ENCODE measurements around the gene SHB.

Gene SHB

DNA sequence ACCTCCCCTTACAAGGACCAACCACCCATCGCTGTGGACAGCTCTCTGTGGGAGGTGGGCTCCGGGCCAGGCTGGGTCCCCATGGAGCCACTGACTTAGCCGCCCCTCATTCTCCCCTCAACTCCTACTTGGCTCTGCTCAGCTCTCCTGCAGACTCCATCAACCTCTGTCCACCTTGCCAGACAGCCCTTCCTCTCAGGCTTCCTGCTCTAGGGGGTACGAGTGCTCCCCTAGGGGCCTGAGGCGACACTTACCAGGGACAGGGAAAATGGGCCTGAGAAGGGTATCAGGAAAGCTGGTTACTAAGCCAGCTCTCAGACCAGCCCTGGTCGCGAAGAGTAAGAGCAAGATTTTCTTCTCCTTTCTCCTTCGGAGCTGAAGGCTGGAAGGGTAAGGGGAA, 43.9 kb downstream of the SHB start:
- DNase-seq (ENCODE audit: low read depth in 3 of 3, low spot score in 1 of 3), result no peak

DNA sequence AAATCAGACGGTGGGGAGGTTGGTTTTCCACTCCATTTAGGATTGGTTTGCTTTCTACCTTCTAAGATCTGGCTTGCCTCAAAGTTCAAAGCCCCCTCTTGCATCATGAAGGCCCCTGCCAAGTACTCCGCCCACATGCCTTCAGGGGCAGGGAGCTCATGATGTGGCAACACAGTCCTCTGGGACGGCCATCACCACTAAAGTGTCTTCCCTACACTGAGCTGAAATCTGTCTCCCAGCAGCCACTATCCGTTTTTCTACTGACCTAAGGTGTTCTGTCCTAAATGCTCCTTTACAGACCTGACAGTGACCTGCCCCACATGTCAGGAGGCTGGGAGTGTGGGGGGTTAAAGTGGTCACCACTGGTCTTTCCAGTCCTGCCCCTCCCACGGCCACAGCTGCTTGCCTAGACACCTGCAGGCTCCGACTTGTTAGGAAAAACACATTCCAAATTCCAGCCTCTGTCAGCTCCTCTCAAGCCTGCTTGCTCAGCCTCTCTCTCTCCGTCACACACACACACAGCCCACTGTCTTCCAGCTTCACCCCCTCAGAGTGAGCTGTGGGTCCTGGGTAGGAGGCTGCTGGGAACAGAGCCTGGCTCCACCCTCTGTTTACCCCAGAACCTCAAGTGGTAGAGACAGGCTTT, 44.9 kb downstream of the SHB start:
- DNase-seq (ENCODE audit: low read depth in 3 of 3, low spot score in 1 of 3), result no peak

- DNase-seq (ENCODE audit: low read depth in 3 of 3, low spot score in 1 of 3), result no peak
These were observed 45.4 kb downstream of the SHB start for GRCh38 chr9:38023661-38024035.

- no peak for DNase-seq (ENCODE audit: low read depth in 3 of 3, low spot score in 1 of 3)
These were observed 46.0 kb downstream of the SHB start for GRCh38 chr9:38022995-38023394.

- no peak for DNase-seq (ENCODE audit: low read depth in 3 of 3, low spot score in 1 of 3)
These were observed 46.7 kb downstream of the SHB start for GRCh38 chr9:38022203-38022895.

DNA sequence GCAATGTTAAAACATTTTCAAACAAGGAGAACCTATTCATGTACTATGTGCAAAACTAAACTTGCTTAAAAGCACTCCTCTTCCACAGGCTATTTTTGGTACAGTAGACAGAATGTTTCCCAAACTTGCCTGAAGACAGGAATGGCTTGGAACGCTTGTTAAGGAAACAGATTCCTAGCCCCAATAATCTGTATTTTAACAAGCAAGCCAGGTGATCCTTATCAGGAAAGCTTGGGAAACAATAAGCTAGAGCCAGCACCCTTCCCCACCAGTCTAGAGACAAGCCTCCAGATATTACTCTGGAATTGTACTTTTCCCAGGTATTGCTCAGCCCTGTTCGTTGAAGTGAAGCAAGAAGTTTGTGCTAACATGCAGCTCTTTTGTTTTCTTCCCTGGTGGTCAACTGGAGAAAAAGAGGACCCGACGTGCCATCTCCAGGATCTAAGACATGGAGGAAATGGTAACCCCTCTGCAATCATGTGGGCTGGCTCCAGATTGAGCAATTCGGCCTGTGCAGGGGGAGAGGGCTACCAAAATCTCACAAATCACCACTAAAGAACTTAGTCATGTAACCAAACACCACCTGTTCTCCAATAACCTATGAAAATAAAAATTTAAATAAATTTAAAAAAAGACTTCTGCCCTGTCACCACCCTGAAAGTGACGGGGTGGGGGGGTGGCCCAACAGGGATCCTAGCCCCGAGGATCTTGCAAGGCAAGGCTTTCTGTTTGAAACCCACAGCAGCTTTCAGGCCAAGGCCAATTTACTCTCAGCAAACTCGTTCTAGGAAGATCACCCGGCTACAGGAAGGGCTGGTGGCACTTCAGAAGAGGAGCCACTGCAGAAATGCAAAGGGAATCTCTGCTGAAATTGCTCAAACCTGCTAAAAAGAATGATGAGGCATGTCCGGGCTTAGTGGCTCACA, 48.6 kb downstream of the SHB start:
- no peak for DNase-seq (ENCODE audit: low read depth in 3 of 3, low spot score in 1 of 3)

DNA sequence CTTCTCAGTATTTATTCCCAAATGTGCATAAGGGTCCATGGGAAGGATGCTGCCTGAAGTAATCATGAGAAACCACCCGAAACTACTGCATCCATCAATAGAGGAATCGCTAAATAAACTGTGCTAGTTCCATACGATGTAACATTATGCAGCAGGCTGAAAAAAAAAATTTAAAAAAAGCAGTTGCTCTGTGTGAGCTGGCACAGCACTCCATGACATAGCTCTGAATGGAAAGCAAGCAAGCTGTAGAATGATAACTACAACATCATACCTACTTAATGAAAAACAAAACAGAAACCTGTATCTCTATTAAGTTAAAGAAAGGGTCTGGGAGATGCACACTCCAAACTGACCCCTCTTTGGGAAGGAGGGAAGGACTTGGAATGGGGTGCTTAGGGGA, 49.3 kb downstream of the SHB start:
- no peak for DNase-seq (ENCODE audit: low read depth in 3 of 3, low spot score in 1 of 3)

DNA sequence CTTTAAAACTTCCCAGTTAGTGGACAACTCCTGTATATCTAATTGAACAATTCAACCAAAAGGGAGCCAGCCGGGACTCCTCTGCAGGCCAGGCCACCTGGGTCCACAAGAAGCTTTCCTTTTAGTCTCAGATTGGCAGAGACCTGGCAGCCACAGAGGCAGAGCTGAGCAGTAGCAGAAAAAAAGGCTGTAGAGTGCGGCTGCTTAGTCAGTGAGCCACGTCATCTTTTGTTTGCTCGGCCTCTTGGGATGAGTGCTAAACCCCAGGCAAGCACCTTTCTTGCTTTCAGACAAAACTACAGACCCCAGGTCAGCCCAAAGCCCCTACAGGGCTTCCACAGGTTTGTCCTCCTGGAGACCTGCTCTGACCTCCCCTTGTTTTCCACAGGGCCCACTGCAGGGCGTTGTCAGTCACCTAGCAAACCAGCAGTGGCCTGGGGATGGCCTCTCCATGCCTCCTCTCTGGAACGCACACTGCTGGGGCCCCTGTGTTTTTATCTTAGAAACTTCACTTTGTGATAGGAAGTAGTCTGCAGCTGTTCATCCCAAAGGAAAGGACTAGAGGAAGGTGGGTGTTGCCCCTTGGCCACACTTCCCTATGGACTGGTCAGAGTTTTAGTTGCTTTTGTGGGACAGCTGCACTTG, 49.9 kb downstream of the SHB start:
- DNase-seq (ENCODE audit: low read depth in 3 of 3, low spot score in 1 of 3), result no peak

GRCh38 chr9:38018241-38018957, 50.6 kb downstream of the SHB start:
- no peak for DNase-seq (ENCODE audit: low read depth in 3 of 3, low spot score in 1 of 3)

DNA sequence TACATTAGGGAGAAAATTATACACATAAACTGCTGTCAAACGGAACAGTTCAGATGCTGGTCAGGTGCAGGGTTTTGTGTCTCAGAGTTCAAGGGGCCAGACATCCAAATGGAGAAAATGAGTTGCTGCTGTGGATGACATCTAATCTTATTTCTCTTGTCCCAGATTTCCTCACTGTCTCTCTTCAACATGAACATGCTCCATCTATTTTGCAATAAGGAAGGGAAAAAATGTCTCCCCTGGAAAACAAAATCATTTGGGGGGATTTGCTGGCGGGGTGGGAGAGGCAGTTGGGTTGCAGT, 51.2 kb downstream of the SHB start:
- DNase-seq (ENCODE audit: low read depth in 3 of 3, low spot score in 1 of 3), result no peak

DNA sequence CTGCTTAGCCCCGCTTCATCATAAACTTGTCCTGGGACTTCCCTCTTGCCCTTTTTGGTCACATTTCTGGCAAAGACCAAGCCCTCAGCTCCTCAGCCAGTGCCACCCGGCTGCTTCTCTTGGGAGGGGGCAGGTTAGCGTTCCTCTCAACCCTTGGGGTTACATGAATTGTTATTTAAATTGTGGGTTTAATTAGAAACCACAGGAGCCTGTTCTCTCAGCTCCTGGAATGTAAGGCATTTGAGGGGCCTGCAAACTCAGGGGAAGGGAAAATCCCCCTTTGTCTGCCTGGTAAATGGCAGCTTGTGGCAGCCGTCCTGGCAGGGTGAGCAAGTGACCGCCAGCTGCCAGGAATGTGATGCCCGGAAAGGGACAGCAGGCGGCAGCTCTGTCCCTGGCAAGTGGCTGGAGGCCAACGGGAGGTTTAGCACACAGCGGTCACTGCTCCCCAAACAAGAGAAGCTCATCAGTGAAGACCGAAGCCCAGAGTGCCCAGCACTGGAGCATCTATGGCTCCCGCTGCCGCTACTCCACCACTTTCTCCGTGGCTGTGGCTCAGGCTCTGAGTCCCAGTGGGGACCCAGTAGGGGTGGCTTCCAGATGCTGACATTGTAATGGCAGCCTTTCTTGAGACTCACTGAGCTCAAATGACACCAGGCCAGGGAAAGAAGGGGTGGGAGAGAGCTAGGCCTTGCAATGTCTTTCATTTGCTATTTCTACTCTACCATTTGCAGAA, 51.7 kb downstream of the SHB start:
- no peak for DNase-seq (ENCODE audit: low read depth in 3 of 3, low spot score in 1 of 3)

GRCh38 chr9:38016375-38017135, 52.5 kb downstream of the SHB start:
- no peak for DNase-seq (ENCODE audit: low read depth in 3 of 3, low spot score in 1 of 3)

DNA sequence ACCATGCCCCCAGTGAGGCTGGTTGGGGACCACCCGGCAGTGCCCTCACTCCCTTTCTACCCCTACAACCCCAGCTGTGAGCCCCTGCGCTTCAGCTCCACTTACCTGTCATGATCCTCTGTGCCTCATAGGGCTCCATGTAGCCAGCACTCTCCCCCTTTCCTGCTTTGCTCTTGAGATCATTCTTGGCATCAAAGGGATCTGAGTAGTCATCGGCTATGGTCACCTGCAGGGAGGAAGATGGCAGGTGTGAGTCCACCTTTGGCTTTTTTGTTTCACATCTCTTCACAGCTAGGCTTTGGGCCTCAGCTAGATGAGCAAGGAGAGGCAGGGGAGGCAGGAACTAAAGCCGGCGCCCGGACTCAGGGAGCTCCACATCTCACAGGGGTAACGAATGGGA, 53.1 kb downstream of the SHB start:
- no peak for DNase-seq (ENCODE audit: low read depth in 3 of 3, low spot score in 1 of 3)

DNA sequence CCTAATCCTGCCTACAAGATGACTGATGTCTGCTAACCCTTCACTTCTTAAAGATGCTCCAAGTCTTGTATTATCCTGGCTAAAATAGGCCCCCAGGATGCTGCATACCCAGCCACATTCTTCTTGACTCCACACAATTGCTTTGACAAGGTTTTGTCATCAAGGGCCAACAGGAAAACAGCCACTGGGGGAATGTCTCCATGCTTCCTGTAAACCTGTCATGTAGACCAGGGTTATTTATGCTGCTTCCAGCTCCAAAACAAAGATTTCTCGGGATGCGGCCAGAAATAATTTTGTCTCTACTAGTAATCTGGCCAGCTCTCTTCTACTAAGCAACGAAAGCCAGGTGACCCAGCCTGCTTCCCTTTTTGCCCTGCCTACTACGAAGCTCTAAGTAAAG, 53.8 kb downstream of the SHB start:
- DNase-seq (ENCODE audit: low read depth in 3 of 3, low spot score in 1 of 3), result no peak

DNA sequence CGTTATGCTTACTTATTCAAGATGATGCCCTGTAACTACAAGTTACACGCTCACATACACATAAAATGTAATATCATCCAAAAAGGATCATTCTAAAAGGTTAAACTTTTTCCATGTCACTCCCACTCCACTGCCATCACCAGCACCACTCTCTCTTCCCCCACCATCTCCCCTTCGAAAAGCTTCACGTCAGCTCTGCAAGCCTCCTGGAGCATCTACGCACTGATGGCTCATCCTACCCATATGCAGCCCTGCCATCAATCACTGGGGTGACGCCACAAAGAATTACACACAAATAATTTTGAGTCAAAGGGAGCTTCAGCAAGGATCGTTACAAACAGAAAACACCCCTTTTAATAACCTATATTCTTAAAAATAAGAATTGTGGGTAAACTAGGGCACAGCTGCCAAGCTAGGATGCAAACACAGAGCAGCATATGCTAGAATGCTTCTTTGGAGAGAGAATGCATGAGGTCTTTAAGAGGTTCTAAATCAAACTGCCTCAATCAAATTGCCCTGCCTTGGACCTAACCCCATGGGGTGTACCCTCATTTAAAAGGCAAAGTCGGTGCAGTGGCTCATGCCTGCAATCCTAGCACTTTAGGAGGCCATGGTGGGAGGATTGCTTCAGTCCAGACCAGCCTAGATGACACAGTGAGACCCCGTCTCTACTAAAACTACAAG, 56.1 kb downstream of the SHB start:
- DNase-seq (ENCODE audit: low read depth in 3 of 3, low spot score in 1 of 3), result no peak

GRCh38 chr9:38011991-38012390, 57.0 kb downstream of the SHB start:
- no peak for DNase-seq (ENCODE audit: low read depth in 3 of 3, low spot score in 1 of 3)

- no peak for DNase-seq (ENCODE audit: low read depth in 3 of 3, low spot score in 1 of 3)
These were observed 57.9 kb downstream of the SHB start for GRCh38 chr9:38010918-38011704.

DNA sequence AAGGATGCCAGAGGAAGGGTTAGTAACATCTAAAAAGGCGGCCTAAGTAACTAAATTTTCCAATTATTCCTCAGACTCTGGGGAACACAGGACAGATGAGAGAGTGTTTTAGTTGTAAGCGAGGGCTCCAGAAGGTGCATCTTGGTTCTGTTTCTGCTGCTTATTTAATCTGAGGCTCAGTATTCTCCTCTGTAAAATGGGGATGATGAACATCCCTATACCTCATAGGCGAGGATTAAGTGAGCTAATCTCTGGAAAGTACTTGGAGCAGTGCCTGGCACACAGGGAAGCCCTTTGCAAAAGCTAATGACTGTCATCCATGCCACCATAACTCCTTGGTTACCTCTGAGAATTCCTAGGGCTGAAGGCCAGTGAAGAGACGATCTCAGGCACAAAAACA, 59.0 kb downstream of the SHB start:
- no peak for DNase-seq (ENCODE audit: low read depth in 3 of 3, low spot score in 1 of 3)
